Measurements from ENCODE around the gene SERPINA1. TPM values are rescaled to one million over a fixed set of nuclear protein-coding genes. Genes with fewer than 3 reads are reported as not detected.

SERPINA1 gene
- total RNA-seq, 1 experiment from 2014 or later: 5.1 TPM

- ChIA-PET CTCF (no interaction called here), POLR2A (no interaction called here)
- peaks cover 6% of the 10 kb centered on the region for H3K4me1 Mint-ChIP-seq
- TF ChIP-seq ZNF138 (CRISPR knock-in tag; conservative IDR thresholded peaks at IDR 0.05) (no peak), CREB1 (CRISPR knock-in tag; IDR thresholded peaks at IDR 0.05) (no peak), STAT6 (CRISPR knock-in tag; conservative IDR thresholded peaks at IDR 0.05; ENCODE audit: low read depth) (no peak), ZNF263 (CRISPR knock-in tag; IDR thresholded peaks at IDR 0.05; ENCODE audit: low read depth) (no peak), MLX (CRISPR knock-in tag; IDR thresholded peaks at IDR 0.05) (no peak), JAZF1 (CRISPR knock-in tag; IDR thresholded peaks at IDR 0.05) (no peak), E2F4 (CRISPR knock-in tag; IDR thresholded peaks at IDR 0.05; ENCODE audit: borderline replicate concordance, low read depth) (no peak), ZNF219 (CRISPR knock-in tag; IDR thresholded peaks at IDR 0.05; ENCODE audit: borderline replicate concordance) (no peak), ETV6 (CRISPR knock-in tag; IDR thresholded peaks at IDR 0.05) (no peak), ATF2 (CRISPR knock-in tag; IDR thresholded peaks at IDR 0.05; ENCODE audit: borderline replicate concordance, low read depth) (no peak), GABPB1 (CRISPR knock-in tag; IDR thresholded peaks at IDR 0.05) (no peak), ATF6 (CRISPR knock-in tag; IDR thresholded peaks at IDR 0.05) (no peak), ZNF671 (CRISPR knock-in tag; IDR thresholded peaks at IDR 0.05) (no peak), HMGXB4 (CRISPR knock-in tag; IDR thresholded peaks at IDR 0.05) (no peak), MAX (CRISPR knock-in tag; IDR thresholded peaks at IDR 0.05) (no peak)
- no peaks in the 10 kb centered on the region for H3K9me3 Mint-ChIP-seq
- no peaks in the 10 kb centered on the region for H3K27me3 Mint-ChIP-seq (ENCODE audit: low read depth)
- H3K27ac Mint-ChIP-seq: no peak overlapping the region
- DNase-seq (ENCODE audit: low spot score) (no peak), ATAC-seq (no peak)
- no peak overlapping the region for H3K4me3 Mint-ChIP-seq
- H3K36me3 Mint-ChIP-seq: no peaks in the 10 kb centered on the region
These were observed 19.4 kb downstream of the SERPINA1 start for GRCh38 chr14:94368956-94369355.

- POLR2A ChIA-PET: no interaction called here
- DNase-seq (ENCODE audit: low spot score) (no peak), ATAC-seq (no peak)
- CTCF ChIA-PET: interaction anchor here (0.6 kb wide), 1 partner anchor 371 kb away, joined by 4 read pairs; the partner anchor contains the start of gene CCDC197
- no peaks in the 10 kb centered on the region for H3K27me3 Mint-ChIP-seq (ENCODE audit: low read depth)
- H3K4me3 Mint-ChIP-seq: no peak overlapping the region
- no peak overlapping the region for H3K27ac Mint-ChIP-seq
- no peaks in the 10 kb centered on the region for H3K36me3 Mint-ChIP-seq
- H3K4me1 Mint-ChIP-seq: peaks cover 6% of the 10 kb centered on the region
- H3K9me3 Mint-ChIP-seq: no peaks in the 10 kb centered on the region
- TF ChIP-seq KAT7 (CRISPR knock-in tag; IDR thresholded peaks at IDR 0.05; ENCODE audit: borderline replicate concordance) (no peak), ZNF512 (CRISPR knock-in tag; IDR thresholded peaks at IDR 0.05; ENCODE audit: borderline replicate concordance) (no peak), ZSCAN18 (CRISPR knock-in tag; IDR thresholded peaks at IDR 0.05) (no peak), STAT6 (CRISPR knock-in tag; conservative IDR thresholded peaks at IDR 0.05; ENCODE audit: low read depth) (no peak)
These were observed 20.2 kb downstream of the SERPINA1 start for GRCh38 chr14:94368243-94368590.
